H9 (cell line): ENCODE results near the gene SHB. TPM values are rescaled to one million over a fixed set of nuclear protein-coding genes. Genes with fewer than 3 reads are reported as not detected.
A peak's percentile ranks its signal among the peaks of the same experiment; 100 is the strongest.

Experiments used
- DNase-seq: peaks from one replicate; pipeline ENCODE4 v3.0.0-alpha.2; 2017
- H2AFZ ChIP-seq: one replicate; pipeline ENCODE4 v1.6.1; 2013; ENCODE audit warnings: mild to moderate bottlenecking, low read length, control low read depth, moderate library complexity
- H2AK5ac ChIP-seq: 2 replicates; pipeline ENCODE4 v1.6.1; 2013; ENCODE audit warnings: low read length, control low read depth, mixed read lengths; ENCODE audit not compliant: insufficient read length
- H2BK120ac ChIP-seq: one replicate; pipeline ENCODE4 v1.6.1; 2013; ENCODE audit warnings: low read depth, mild to moderate bottlenecking, low read length, control low read depth, inconsistent platforms; ENCODE audit not compliant: poor library complexity, severe bottlenecking
- H2BK12ac ChIP-seq: 2 replicates; pipeline ENCODE4 v1.6.1; 2013; ENCODE audit warnings: low read length, control low read depth, mixed read lengths, low read depth; ENCODE audit not compliant: insufficient read length
- H2BK15ac ChIP-seq: 2 replicates; pipeline ENCODE4 v1.6.1; 2013; ENCODE audit warnings: low read depth, low read length, control low read depth
- H2BK20ac ChIP-seq: one replicate; pipeline ENCODE4 v1.6.1; 2013; ENCODE audit warnings: low read depth, mild to moderate bottlenecking, low read length, control low read depth, inconsistent platforms; ENCODE audit not compliant: poor library complexity, severe bottlenecking
- H2BK5ac ChIP-seq: 2 replicates; pipeline ENCODE4 v1.6.1; 2013; ENCODE audit warnings: low read length, control low read depth, mixed read lengths; ENCODE audit not compliant: insufficient read length
- H3K14ac ChIP-seq: 2 replicates; pipeline ENCODE4 v1.6.1; 2013; ENCODE audit warnings: low read length, control low read depth; ENCODE audit not compliant: insufficient read depth
- H3K18ac ChIP-seq: 2 replicates; pipeline ENCODE4 v1.6.1; 2013; ENCODE audit warnings: low read depth, mild to moderate bottlenecking, mixed read lengths, low read length, control low read depth; ENCODE audit not compliant: insufficient read length
- H3K23ac ChIP-seq: 2 replicates; pipeline ENCODE4 v1.6.1; 2013; ENCODE audit warnings: low read length, control low read depth, mixed read lengths, low read depth; ENCODE audit not compliant: insufficient read length
- H3K23me2 ChIP-seq: 2 replicates; pipeline ENCODE4 v1.6.1; 2013; ENCODE audit warnings: low read depth, mild to moderate bottlenecking, mixed read lengths, low read length, control low read depth; ENCODE audit not compliant: insufficient read length, poor library complexity, severe bottlenecking
- H3K27ac ChIP-seq: 2 replicates; pipeline ENCODE4 v1.5.1; 2013; ENCODE audit warnings: low read length, control low read depth, mixed read lengths, low read depth; ENCODE audit not compliant: insufficient read length
- H3K27me3 ChIP-seq: 2 replicates; pipeline ENCODE4 v1.6.1; 2013; ENCODE audit warnings: low read length, control low read depth, inconsistent platforms; ENCODE audit not compliant: insufficient read depth
- H3K4ac ChIP-seq: 2 replicates; pipeline ENCODE4 v1.6.1; 2013; ENCODE audit warnings: low read depth, mild to moderate bottlenecking, control low read depth, inconsistent platforms, low read length, moderate library complexity
- H3K4me1 ChIP-seq: 2 replicates; pipeline ENCODE4 v1.6.1; 2013; ENCODE audit warnings: low read length, control low read depth, inconsistent platforms; ENCODE audit not compliant: insufficient read depth
- H3K4me2 ChIP-seq: 2 replicates; pipeline ENCODE4 v1.6.1; 2013; ENCODE audit warnings: low read length, control low read depth, mixed read lengths; ENCODE audit not compliant: insufficient read length, insufficient read depth
- H3K56ac ChIP-seq: 2 replicates; pipeline ENCODE4 v1.6.1; 2013; ENCODE audit warnings: low read depth, mild to moderate bottlenecking, mixed read lengths, low read length, control low read depth; ENCODE audit not compliant: insufficient read length
- H3K79me1 ChIP-seq: 2 replicates; pipeline ENCODE4 v1.6.1; 2013; ENCODE audit warnings: low read depth, mild to moderate bottlenecking, moderate library complexity, low read length, control low read depth, inconsistent platforms; ENCODE audit not compliant: insufficient read depth, poor library complexity, severe bottlenecking
- H3K79me2 ChIP-seq: 2 replicates; pipeline ENCODE4 v1.6.1; 2013; ENCODE audit warnings: low read length, control low read depth, inconsistent platforms; ENCODE audit not compliant: insufficient read depth
- H3K9ac ChIP-seq: 2 replicates; pipeline ENCODE4 v1.6.1; 2013; ENCODE audit warnings: low read length, control low read depth, mixed read lengths; ENCODE audit not compliant: insufficient read length; ENCODE audit errors: extremely low read depth
- H3K9me3 ChIP-seq: one replicate; pipeline ENCODE4 v1.6.1; 2013; ENCODE audit warnings: low read depth, low read length, inconsistent platforms; ENCODE audit not compliant: control insufficient read depth
- H3T11ph ChIP-seq: one replicate; pipeline ENCODE4 v1.6.1; 2013; ENCODE audit warnings: mild to moderate bottlenecking, low read length, control low read depth, inconsistent platforms
- H4K20me1 ChIP-seq: one replicate; pipeline ENCODE4 v1.6.1; 2013; ENCODE audit not compliant: control insufficient read depth, insufficient read length, insufficient read depth
- H4K5ac ChIP-seq: 2 replicates; pipeline ENCODE4 v1.6.1; 2013; ENCODE audit warnings: low read depth, mild to moderate bottlenecking, mixed read lengths, low read length, control low read depth; ENCODE audit not compliant: insufficient read length
- H4K8ac ChIP-seq: replicated peaks from 2 replicates; pipeline ENCODE4 v1.6.1; 2013; ENCODE audit warnings: low read length, control low read depth, mixed read lengths, low read depth; ENCODE audit not compliant: insufficient read length
- H4K91ac ChIP-seq: 2 replicates; pipeline ENCODE4 v1.6.1; 2013; ENCODE audit warnings: low read depth, mild to moderate bottlenecking, moderate library complexity, mixed read lengths, low read length, control low read depth; ENCODE audit not compliant: insufficient read length
- H3K27ac Mint-ChIP-seq, 3 experiments: 2 replicates in 2 of 3; 3 replicates in 1 of 3; pipeline ENCODE4 v1.8.0; 2020 to 2021; ENCODE audit warnings: mixed read lengths in 3 of 3, mild to moderate bottlenecking in 1 of 3, moderate library complexity in 1 of 3
- H3K27me3 Mint-ChIP-seq: 2 replicates; pipeline ENCODE4 v1.8.0; 2021; ENCODE audit warnings: low read depth, mild to moderate bottlenecking, moderate library complexity, mixed read lengths
- H3K36me3 Mint-ChIP-seq, 3 experiments: 2 replicates in 2 of 3; 3 replicates in 1 of 3; pipeline ENCODE4 v1.8.0; 2020 to 2021; ENCODE audit warnings: low read depth in 3 of 3, mixed read lengths in 3 of 3; ENCODE audit not compliant: insufficient read depth in 1 of 3
- H3K4me1 Mint-ChIP-seq, 2 experiments: 2 replicates each; pipeline ENCODE4 v1.8.0; 2020; ENCODE audit warnings: mixed read lengths in 2 of 2
- H3K4me3 Mint-ChIP-seq, 2 experiments: 2 replicates in 1 of 2; 3 replicates in 1 of 2; pipeline ENCODE4 v1.8.0; 2020 to 2021; ENCODE audit warnings: mild to moderate bottlenecking in 2 of 2, mixed read lengths in 2 of 2, moderate library complexity in 1 of 2
- H3K9me3 Mint-ChIP-seq, 2 experiments: 2 replicates in 1 of 2; 3 replicates in 1 of 2; pipeline ENCODE4 v1.8.0; 2020; ENCODE audit warnings: mild to moderate bottlenecking in 2 of 2, mixed read lengths in 2 of 2, moderate library complexity in 1 of 2
- CTCF ChIP-seq: fragments of 200-600 bp; sonication (generic); conservative IDR thresholded peaks from 3 replicates; pipeline ENCODE4 v1.8.0; 2021; ENCODE audit warnings: antibody characterized with exemption, mild to moderate bottlenecking
- WGBS: extraction: QIAGEN DNeasy Blood & Tissue Kit; methylation state at CpG from one replicate; pipeline ENCODE4 v1.1.7; 2013; ENCODE audit warnings: missing lambda C conversion rate, low lambda C conversion rate, mixed read lengths; ENCODE audit not compliant: insufficient read length; ENCODE audit errors: extremely low coverage; 5-methylcytosine and 5-hydroxymethylcytosine counted together
- total RNA-seq: library from RNA; stranded (reverse); gene quantifications from 2 replicates; pipeline ENCODE4 v1.2.1, GENCODE V29; 2021

SHB gene
- total RNA-seq, 1 experiment from 2014 or later: 14.6 TPM

GRCh38 chr9:37923118-37923795, 145.8 kb downstream of the SHB start:
- Mint-ChIP-seq H3K27ac (peak overlapping the region in 2 of 3 experiments; percentile 18 to 32; a peak in 4 of 7 replicates), H3K4me3 (no peak overlapping the region; a peak in 1 of 5 replicates), H3K4me1 (peaks cover 61 to 72% of the 10 kb centered on the region in 2 experiments), H3K27me3 (no peaks in the 10 kb centered on the region; the same call in 1 of the 2 replicates), H3K9me3 (no peaks in the 10 kb centered on the region), H3K36me3 (no peaks in the 10 kb centered on the region)
- H3K4me2 ChIP-seq: no peak overlapping the region
- H2BK5ac ChIP-seq: no peak overlapping the region
- no peak overlapping the region for H2BK12ac ChIP-seq
- H3K27ac ChIP-seq: no peak overlapping the region
- WGBS: no CpG with 5 or more reads among the region's 14 CpGs
- H2BK15ac ChIP-seq: no peak overlapping the region
- H3K27me3 ChIP-seq: no peaks in the 10 kb centered on the region
- H2AFZ ChIP-seq: no peak overlapping the region
- H4K5ac ChIP-seq: no peak overlapping the region
- no peak overlapping the region for H3T11ph ChIP-seq
- H3K79me2 ChIP-seq: no peaks in the 10 kb centered on the region
- H3K9me3 ChIP-seq: no peaks in the 10 kb centered on the region
- no peaks in the 10 kb centered on the region for H4K20me1 ChIP-seq
- no peak overlapping the region for H3K56ac ChIP-seq
- no peak overlapping the region for H2AK5ac ChIP-seq
- no peak for TF ChIP-seq CTCF
- H3K4me1 ChIP-seq: no peaks in the 10 kb centered on the region; the same call in 1 of the 2 replicates
- no peak overlapping the region for H4K8ac ChIP-seq
- H3K18ac ChIP-seq: no peak overlapping the region
- no peak overlapping the region for H3K4ac ChIP-seq
- no peak overlapping the region for H3K14ac ChIP-seq
- H2BK120ac ChIP-seq: no peak overlapping the region
- no peak overlapping the region for H3K9ac ChIP-seq
- no peaks in the 10 kb centered on the region for H3K23me2 ChIP-seq
- no peaks in the 10 kb centered on the region for H3K79me1 ChIP-seq
- H4K91ac ChIP-seq: no peak overlapping the region
- DNase-seq: no peak
- no peak overlapping the region for H3K23ac ChIP-seq
- no peak overlapping the region for H2BK20ac ChIP-seq
